ENCODE results near the gene IYD.

GRCh38 chr6:150345781-150346180 is 23.0 kb upstream of the IYD start:
- TF ChIP-seq MAX (IDR thresholded peaks at IDR 0.05; ENCODE audit: low read depth) (no peak), EZH2phosphoT487 (IDR thresholded peaks at IDR 0.05; ENCODE audit: borderline replicate concordance, low read depth) (no peak), FOXM1 (IDR thresholded peaks at IDR 0.05; ENCODE audit: low read depth) (no peak), ZBTB33 (IDR thresholded peaks at IDR 0.05; ENCODE audit: borderline replicate concordance, low read depth) (no peak), YY1 (IDR thresholded peaks at IDR 0.05; ENCODE audit: low read depth) (no peak), POLR2AphosphoS5 (IDR thresholded peaks at IDR 0.05; ENCODE audit: low read depth, low read length) (no peak), CTCF (IDR thresholded peaks at IDR 0.05) (no peak), ELF1 (IDR thresholded peaks at IDR 0.05) (no peak), USF2 (IDR thresholded peaks at IDR 0.05; ENCODE audit: borderline replicate concordance, low read depth, low read length) (no peak), SMC3 (IDR thresholded peaks at IDR 0.05; ENCODE audit: low read depth, low read length) (no peak)
